H9 (cell line): Measurements from ENCODE around the gene THOP1. TPM values are rescaled to one million over a fixed set of nuclear protein-coding genes. Genes with fewer than 3 reads are reported as not detected.

Experiments
- DNase-seq: peaks from one replicate; pipeline ENCODE4 v3.0.0-alpha.2; 2017
- H2AFZ ChIP-seq: one replicate; pipeline ENCODE4 v1.6.1; 2013; ENCODE audit warnings: mild to moderate bottlenecking, low read length, control low read depth, moderate library complexity
- H2AK5ac ChIP-seq: 2 replicates; pipeline ENCODE4 v1.6.1; 2013; ENCODE audit warnings: low read length, control low read depth, mixed read lengths; ENCODE audit not compliant: insufficient read length
- H2BK120ac ChIP-seq: one replicate; pipeline ENCODE4 v1.6.1; 2013; ENCODE audit warnings: low read depth, mild to moderate bottlenecking, low read length, control low read depth, inconsistent platforms; ENCODE audit not compliant: poor library complexity, severe bottlenecking
- H2BK12ac ChIP-seq: 2 replicates; pipeline ENCODE4 v1.6.1; 2013; ENCODE audit warnings: low read length, control low read depth, mixed read lengths, low read depth; ENCODE audit not compliant: insufficient read length
- H2BK15ac ChIP-seq: 2 replicates; pipeline ENCODE4 v1.6.1; 2013; ENCODE audit warnings: low read depth, low read length, control low read depth
- H2BK20ac ChIP-seq: one replicate; pipeline ENCODE4 v1.6.1; 2013; ENCODE audit warnings: low read depth, mild to moderate bottlenecking, low read length, control low read depth, inconsistent platforms; ENCODE audit not compliant: poor library complexity, severe bottlenecking
- H2BK5ac ChIP-seq: 2 replicates; pipeline ENCODE4 v1.6.1; 2013; ENCODE audit warnings: low read length, control low read depth, mixed read lengths; ENCODE audit not compliant: insufficient read length
- H3K14ac ChIP-seq: 2 replicates; pipeline ENCODE4 v1.6.1; 2013; ENCODE audit warnings: low read length, control low read depth; ENCODE audit not compliant: insufficient read depth
- H3K18ac ChIP-seq: 2 replicates; pipeline ENCODE4 v1.6.1; 2013; ENCODE audit warnings: low read depth, mild to moderate bottlenecking, mixed read lengths, low read length, control low read depth; ENCODE audit not compliant: insufficient read length
- H3K23ac ChIP-seq: 2 replicates; pipeline ENCODE4 v1.6.1; 2013; ENCODE audit warnings: low read length, control low read depth, mixed read lengths, low read depth; ENCODE audit not compliant: insufficient read length
- H3K23me2 ChIP-seq: 2 replicates; pipeline ENCODE4 v1.6.1; 2013; ENCODE audit warnings: low read depth, mild to moderate bottlenecking, mixed read lengths, low read length, control low read depth; ENCODE audit not compliant: insufficient read length, poor library complexity, severe bottlenecking
- H3K27ac ChIP-seq: 2 replicates; pipeline ENCODE4 v1.5.1; 2013; ENCODE audit warnings: low read length, control low read depth, mixed read lengths, low read depth; ENCODE audit not compliant: insufficient read length
- H3K27me3 ChIP-seq: 2 replicates; pipeline ENCODE4 v1.6.1; 2013; ENCODE audit warnings: low read length, control low read depth, inconsistent platforms; ENCODE audit not compliant: insufficient read depth
- H3K4ac ChIP-seq: 2 replicates; pipeline ENCODE4 v1.6.1; 2013; ENCODE audit warnings: low read depth, mild to moderate bottlenecking, control low read depth, inconsistent platforms, low read length, moderate library complexity
- H3K4me1 ChIP-seq: 2 replicates; pipeline ENCODE4 v1.6.1; 2013; ENCODE audit warnings: low read length, control low read depth, inconsistent platforms; ENCODE audit not compliant: insufficient read depth
- H3K4me2 ChIP-seq: 2 replicates; pipeline ENCODE4 v1.6.1; 2013; ENCODE audit warnings: low read length, control low read depth, mixed read lengths; ENCODE audit not compliant: insufficient read length, insufficient read depth
- H3K56ac ChIP-seq: 2 replicates; pipeline ENCODE4 v1.6.1; 2013; ENCODE audit warnings: low read depth, mild to moderate bottlenecking, mixed read lengths, low read length, control low read depth; ENCODE audit not compliant: insufficient read length
- H3K79me1 ChIP-seq: 2 replicates; pipeline ENCODE4 v1.6.1; 2013; ENCODE audit warnings: low read depth, mild to moderate bottlenecking, moderate library complexity, low read length, control low read depth, inconsistent platforms; ENCODE audit not compliant: insufficient read depth, poor library complexity, severe bottlenecking
- H3K79me2 ChIP-seq: 2 replicates; pipeline ENCODE4 v1.6.1; 2013; ENCODE audit warnings: low read length, control low read depth, inconsistent platforms; ENCODE audit not compliant: insufficient read depth
- H3K9ac ChIP-seq: 2 replicates; pipeline ENCODE4 v1.6.1; 2013; ENCODE audit warnings: low read length, control low read depth, mixed read lengths; ENCODE audit not compliant: insufficient read length; ENCODE audit errors: extremely low read depth
- H3K9me3 ChIP-seq: one replicate; pipeline ENCODE4 v1.6.1; 2013; ENCODE audit warnings: low read depth, low read length, inconsistent platforms; ENCODE audit not compliant: control insufficient read depth
- H3T11ph ChIP-seq: one replicate; pipeline ENCODE4 v1.6.1; 2013; ENCODE audit warnings: mild to moderate bottlenecking, low read length, control low read depth, inconsistent platforms
- H4K20me1 ChIP-seq: one replicate; pipeline ENCODE4 v1.6.1; 2013; ENCODE audit not compliant: control insufficient read depth, insufficient read length, insufficient read depth
- H4K5ac ChIP-seq: 2 replicates; pipeline ENCODE4 v1.6.1; 2013; ENCODE audit warnings: low read depth, mild to moderate bottlenecking, mixed read lengths, low read length, control low read depth; ENCODE audit not compliant: insufficient read length
- H4K8ac ChIP-seq: replicated peaks from 2 replicates; pipeline ENCODE4 v1.6.1; 2013; ENCODE audit warnings: low read length, control low read depth, mixed read lengths, low read depth; ENCODE audit not compliant: insufficient read length
- H4K91ac ChIP-seq: 2 replicates; pipeline ENCODE4 v1.6.1; 2013; ENCODE audit warnings: low read depth, mild to moderate bottlenecking, moderate library complexity, mixed read lengths, low read length, control low read depth; ENCODE audit not compliant: insufficient read length
- H3K27ac Mint-ChIP-seq, 3 experiments: 2 replicates in 2 of 3; 3 replicates in 1 of 3; pipeline ENCODE4 v1.8.0; 2020 to 2021; ENCODE audit warnings: mixed read lengths in 3 of 3, mild to moderate bottlenecking in 1 of 3, moderate library complexity in 1 of 3
- H3K27me3 Mint-ChIP-seq: 2 replicates; pipeline ENCODE4 v1.8.0; 2021; ENCODE audit warnings: low read depth, mild to moderate bottlenecking, moderate library complexity, mixed read lengths
- H3K36me3 Mint-ChIP-seq, 3 experiments: 2 replicates in 2 of 3; 3 replicates in 1 of 3; pipeline ENCODE4 v1.8.0; 2020 to 2021; ENCODE audit warnings: low read depth in 3 of 3, mixed read lengths in 3 of 3; ENCODE audit not compliant: insufficient read depth in 1 of 3
- H3K4me1 Mint-ChIP-seq, 2 experiments: 2 replicates each; pipeline ENCODE4 v1.8.0; 2020; ENCODE audit warnings: mixed read lengths in 2 of 2
- H3K4me3 Mint-ChIP-seq, 2 experiments: 2 replicates in 1 of 2; 3 replicates in 1 of 2; pipeline ENCODE4 v1.8.0; 2020 to 2021; ENCODE audit warnings: mild to moderate bottlenecking in 2 of 2, mixed read lengths in 2 of 2, moderate library complexity in 1 of 2
- H3K9me3 Mint-ChIP-seq, 2 experiments: 2 replicates in 1 of 2; 3 replicates in 1 of 2; pipeline ENCODE4 v1.8.0; 2020; ENCODE audit warnings: mild to moderate bottlenecking in 2 of 2, mixed read lengths in 2 of 2, moderate library complexity in 1 of 2
- CTCF ChIP-seq: fragments of 200-600 bp; sonication (generic); conservative IDR thresholded peaks from 3 replicates; pipeline ENCODE4 v1.8.0; 2021; ENCODE audit warnings: antibody characterized with exemption, mild to moderate bottlenecking
- WGBS: extraction: QIAGEN DNeasy Blood & Tissue Kit; methylation state at CpG from one replicate; pipeline ENCODE4 v1.1.7; 2013; ENCODE audit warnings: missing lambda C conversion rate, low lambda C conversion rate, mixed read lengths; ENCODE audit not compliant: insufficient read length; ENCODE audit errors: extremely low coverage; 5-methylcytosine and 5-hydroxymethylcytosine counted together
- total RNA-seq: library from RNA; stranded (reverse); gene quantifications from 2 replicates; pipeline ENCODE4 v1.2.1, GENCODE V29; 2021

Gene THOP1
- total RNA-seq, 1 experiment from 2014 or later, result 150 TPM

GRCh38 chr19:2856457-2857050 is 71.3 kb downstream of the THOP1 start:
- H3K9me3 ChIP-seq, result peaks cover 69% of the 10 kb centered on the region
- WGBS, result no CpG with 5 or more reads among the region's 5 CpGs
- H3K4me3 Mint-ChIP-seq, result no peak overlapping the region

More at GRCh38 chr19:2856457-2857050, 71.3 kb downstream of the THOP1 start:
- Histone ChIP-seq H4K5ac (no peak overlapping the region), H3K27ac (no peak overlapping the region), H3K79me1 (no peaks in the 10 kb centered on the region), H3K27me3 (no peaks in the 10 kb centered on the region), H3T11ph (no peak overlapping the region), H3K79me2 (no peaks in the 10 kb centered on the region), H2AFZ (no peak overlapping the region), H4K91ac (no peak overlapping the region), H2BK12ac (no peak overlapping the region), H3K23ac (no peak overlapping the region), H3K18ac (no peak overlapping the region), H3K9ac (no peak overlapping the region), H3K56ac (no peak overlapping the region), H3K23me2 (no peaks in the 10 kb centered on the region), H4K8ac (no peak overlapping the region), H3K4me1 (no peaks in the 10 kb centered on the region), H2BK20ac (no peak overlapping the region), H2BK120ac (no peak overlapping the region), H4K20me1 (no peaks in the 10 kb centered on the region), H2AK5ac (no peak overlapping the region), H3K4me2 (no peak overlapping the region), H3K14ac (no peak overlapping the region), H3K4ac (no peak overlapping the region), H2BK5ac (no peak overlapping the region), H2BK15ac (no peak overlapping the region)
- H3K4me1 Mint-ChIP-seq, result no peaks in the 10 kb centered on the region
- no peak overlapping the region for H3K27ac Mint-ChIP-seq
- TF ChIP-seq CTCF, result no peak
- H3K9me3 Mint-ChIP-seq, result peaks cover 81 to 86% of the 10 kb centered on the region in 2 experiments
- peaks cover 9% of the 10 kb centered on the region for H3K27me3 Mint-ChIP-seq
- H3K36me3 Mint-ChIP-seq, result peaks cover 46 to 67% (median 53%) of the 10 kb centered on the region in 3 experiments
- no peak for DNase-seq
